Myocyte (in vitro differentiated cells): ENCODE results near the gene VSTM2B. TPM values are rescaled to one million over a fixed set of nuclear protein-coding genes. Genes with fewer than 3 reads are reported as not detected.
A peak's percentile ranks its signal among the peaks of the same experiment; 100 is the strongest.

Experiments used
- DNase-seq: peaks from one replicate; pipeline ENCODE4 v3.0.0-alpha.2; 2012; ENCODE audit warnings: low read depth
- total RNA-seq: library from RNA; depleted of rRNA; stranded (reverse); fragments of >200 nt; gene quantifications from 2 replicates; pipeline ENCODE4 v1.2.3, GENCODE V29; 2014

VSTM2B gene
- total RNA-seq, 1 donor from 2014 or later: not detected

GRCh38 chr19:29515233-29515619, 10.6 kb upstream of the VSTM2B start:
- DNase-seq: no peak

GRCh38 chr19:29515706-29516357, 10.0 kb upstream of the VSTM2B start:
- no peak for DNase-seq

GRCh38 chr19:29516358-29516725, 9.5 kb upstream of the VSTM2B start:
- DNase-seq: no peak

GRCh38 chr19:29516821-29517395, 8.9 kb upstream of the VSTM2B start:
- DNase-seq: no peak

GRCh38 chr19:29517412-29517811, 8.4 kb upstream of the VSTM2B start:
- no peak for DNase-seq

- DNase-seq: no peak
Observed at GRCh38 chr19:29517946-29518345, 7.8 kb upstream of the VSTM2B start.

- no peak for DNase-seq
Observed at GRCh38 chr19:29519146-29519545, 6.6 kb upstream of the VSTM2B start.

- no peak for DNase-seq
Observed at GRCh38 chr19:29519931-29520330, 5.9 kb upstream of the VSTM2B start.

GRCh38 chr19:29520390-29520789, 5.4 kb upstream of the VSTM2B start:
- DNase-seq: no peak

- no peak for DNase-seq
Observed at GRCh38 chr19:29521291-29522075, 4.3 kb upstream of the VSTM2B start.

GRCh38 chr19:29523568-29523967, 2.2 kb upstream of the VSTM2B start:
- DNase-seq: no peak

- DNase-seq: no peak
Observed at GRCh38 chr19:29524201-29524911, 1.4 kb upstream of the VSTM2B start.

GRCh38 chr19:29524912-29525831, 622 bp upstream of the VSTM2B start:
- no peak for DNase-seq

- no peak for DNase-seq
Observed at GRCh38 chr19:29526730-29527499, 1.1 kb downstream of the VSTM2B start.

GRCh38 chr19:29527500-29528328, 1.9 kb downstream of the VSTM2B start:
- no peak for DNase-seq

- peak; percentile 70 for DNase-seq
Observed at GRCh38 chr19:29528350-29528945, 2.7 kb downstream of the VSTM2B start.

- DNase-seq: no peak
Observed at GRCh38 chr19:29528946-29529645, 3.3 kb downstream of the VSTM2B start.
